IPS DF 19.7 (cell line): ENCODE results near the gene TSHZ2.
A peak's percentile ranks its signal among the peaks of the same experiment; 100 is the strongest.
"Not testable (repeated sequence)": the region's sequence is repeated elsewhere in the genome, so short reads cannot be mapped to it uniquely, and the experiment has no call there.

ENCODE experiments used
- DNase-seq: peaks from one replicate; pipeline ENCODE4 v3.0.0-alpha.2; 2013; ENCODE audit warnings: low read depth, low spot score

TSHZ2 gene

DNA sequence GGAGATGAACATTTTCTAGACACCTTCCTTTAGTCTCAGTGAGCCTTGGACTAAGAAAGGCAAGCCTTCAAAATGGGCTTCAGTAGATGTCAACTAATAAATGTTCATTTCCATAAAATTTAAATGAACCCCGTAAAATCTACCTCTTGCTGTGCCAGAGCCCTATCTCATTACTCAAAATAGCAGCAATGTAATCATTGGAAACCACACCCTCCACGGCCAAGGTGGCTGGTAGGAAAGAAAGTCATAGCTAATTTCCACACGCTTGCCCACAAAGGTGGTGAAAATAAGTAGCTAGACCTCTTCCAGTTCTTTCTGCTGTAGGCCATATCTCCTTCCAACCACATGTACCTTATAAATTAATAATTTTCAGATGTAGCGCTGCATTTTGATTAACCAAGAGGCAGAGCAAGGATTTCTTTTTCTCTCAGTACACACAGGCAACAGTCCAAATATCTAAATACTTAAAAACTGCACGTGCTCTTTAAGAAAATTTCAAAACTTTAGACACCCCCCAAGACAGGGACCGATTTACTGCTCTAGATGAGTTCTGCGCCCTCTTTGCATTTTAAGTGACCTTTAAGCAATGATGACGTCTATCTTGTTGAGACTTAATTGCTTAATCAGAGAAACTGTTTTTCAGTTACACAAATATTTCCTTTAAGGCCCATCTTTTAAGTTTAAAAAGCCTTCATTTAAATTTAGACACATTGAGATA, 330.7 kb downstream of the TSHZ2 start:
- DNase-seq: no peak

DNA sequence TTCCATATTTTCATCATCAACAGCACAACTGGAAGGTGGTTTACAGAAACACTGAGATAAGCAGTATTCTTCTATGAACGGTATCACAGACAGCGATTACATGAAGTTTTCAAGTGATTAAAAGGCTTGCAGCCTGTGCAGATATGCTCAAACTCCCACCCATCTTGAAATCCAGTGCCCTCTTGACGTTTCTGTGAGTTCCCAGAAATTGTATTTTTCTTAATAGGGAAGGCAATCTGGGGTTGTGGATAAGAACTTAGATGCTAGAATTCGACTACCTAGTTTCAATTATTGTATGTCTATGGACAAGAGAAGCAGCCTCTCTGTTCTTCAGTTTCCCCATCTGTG, 331.2 kb downstream of the TSHZ2 start:
- DNase-seq: no peak

DNA sequence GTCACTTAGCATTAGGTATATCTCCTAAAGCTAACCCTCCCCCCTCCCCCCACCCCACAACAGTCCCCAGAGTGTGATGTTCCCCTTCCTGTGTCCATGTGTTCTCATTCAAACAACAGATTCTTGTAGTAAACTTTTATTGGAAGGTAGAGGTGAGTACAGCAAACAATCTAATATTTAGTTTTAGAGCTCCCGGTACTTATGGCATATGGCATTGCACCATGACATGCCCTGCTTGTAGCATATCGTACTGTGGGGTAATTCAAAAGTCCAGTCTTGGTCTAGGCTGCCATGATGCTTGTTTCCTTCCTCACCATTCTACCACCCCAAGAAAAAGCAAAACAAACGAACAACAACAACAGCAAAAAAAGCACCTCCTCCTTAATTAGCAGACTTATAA, 332.0 kb downstream of the TSHZ2 start:
- DNase-seq: no peak

DNA sequence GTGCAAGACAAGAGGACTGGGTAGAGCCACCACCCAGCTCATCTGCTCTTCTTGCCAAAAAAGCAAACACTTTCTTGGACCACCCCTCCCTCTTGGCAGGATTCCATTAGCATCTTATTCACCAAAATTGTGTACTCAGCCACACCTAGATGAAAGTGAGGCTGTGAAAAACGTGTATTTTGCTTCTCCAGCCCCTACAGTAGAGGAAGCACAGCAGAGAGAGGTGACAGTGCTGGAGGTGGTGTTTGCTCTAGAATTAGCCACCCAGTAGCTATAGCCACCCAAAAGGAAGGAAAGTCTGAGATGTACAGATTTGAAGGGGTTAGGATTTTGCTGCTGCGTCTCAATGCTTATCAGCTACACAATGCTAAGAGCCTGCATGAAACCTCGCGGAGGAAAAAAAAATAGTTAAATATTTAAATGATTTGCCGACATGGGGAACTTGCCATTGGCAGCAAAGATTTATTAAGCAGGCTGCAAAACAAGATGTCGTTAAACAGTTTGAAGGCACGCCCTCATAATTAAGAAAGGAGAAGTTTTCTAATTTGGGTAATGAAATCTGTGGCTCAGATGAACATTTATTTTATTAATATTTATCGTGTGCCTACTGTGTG, 334.1 kb downstream of the TSHZ2 start:
- no peak for DNase-seq

DNA sequence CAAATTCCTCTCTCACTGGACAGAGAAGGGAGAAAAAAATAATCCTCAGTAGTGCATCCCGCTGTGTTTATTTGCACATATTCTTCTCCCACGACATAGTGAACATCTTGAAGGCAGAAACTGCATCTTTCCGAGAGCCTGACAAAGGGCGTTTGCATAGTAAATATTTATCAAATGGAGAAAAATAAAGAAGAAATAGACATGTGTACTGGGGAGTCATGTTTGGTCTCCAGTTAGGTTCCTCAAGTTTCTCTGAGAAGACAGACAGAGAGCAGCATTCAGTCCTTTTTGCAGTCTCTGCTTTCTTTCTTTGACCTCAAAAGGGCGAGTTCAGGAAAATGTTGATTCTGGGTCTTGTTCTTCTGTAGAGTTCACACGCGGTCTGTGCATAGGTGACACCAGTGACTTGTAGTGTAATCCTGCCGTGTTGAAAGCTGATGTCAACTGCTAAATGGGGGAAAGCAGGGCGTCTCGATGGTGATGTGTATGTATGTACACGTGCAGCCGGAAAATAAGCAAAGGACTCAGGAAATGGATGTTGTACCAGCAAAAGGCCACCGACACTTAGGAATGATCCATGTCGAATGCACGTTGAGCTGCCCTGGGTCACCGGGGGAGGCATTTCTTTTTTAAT, 335.9 kb downstream of the TSHZ2 start:
- DNase-seq: no peak

DNA sequence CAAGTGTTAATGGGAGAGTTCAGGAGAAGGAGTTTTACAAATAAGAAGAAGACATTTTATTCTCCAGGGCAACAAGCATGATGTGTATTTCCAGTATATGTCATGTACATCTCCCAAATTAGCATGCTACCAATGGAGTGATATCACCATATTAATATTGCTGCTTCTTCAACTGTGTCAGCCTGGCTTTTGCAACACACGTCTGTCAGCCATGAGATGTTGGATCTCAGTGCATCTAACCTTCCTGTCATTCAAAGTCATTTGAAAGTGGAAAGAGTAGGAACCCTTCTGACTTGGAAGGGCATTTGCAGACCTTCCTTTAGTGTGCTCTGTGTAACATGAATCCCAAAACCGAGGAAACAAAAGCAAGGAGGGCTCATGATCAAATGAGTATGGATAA, 337.4 kb downstream of the TSHZ2 start:
- no peak for DNase-seq

DNA sequence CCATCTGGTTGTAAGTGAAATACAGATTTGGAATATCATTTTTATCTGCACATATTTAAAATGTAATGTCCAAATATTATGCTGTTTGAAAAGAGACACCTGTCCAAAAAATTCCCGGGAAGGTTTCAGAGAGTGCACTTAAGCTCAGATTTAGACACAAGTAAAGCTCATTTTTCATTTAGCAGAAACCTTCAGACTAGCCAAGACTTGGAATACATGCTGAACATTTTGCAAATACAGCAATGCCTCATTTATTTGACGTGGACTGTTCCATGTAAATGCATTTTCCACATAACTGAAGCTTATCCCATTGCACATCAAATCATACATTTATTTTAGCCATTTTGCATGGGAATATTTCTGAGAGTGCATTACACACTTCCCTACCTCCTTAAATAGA, 340.8 kb downstream of the TSHZ2 start:
- DNase-seq: no peak

DNA sequence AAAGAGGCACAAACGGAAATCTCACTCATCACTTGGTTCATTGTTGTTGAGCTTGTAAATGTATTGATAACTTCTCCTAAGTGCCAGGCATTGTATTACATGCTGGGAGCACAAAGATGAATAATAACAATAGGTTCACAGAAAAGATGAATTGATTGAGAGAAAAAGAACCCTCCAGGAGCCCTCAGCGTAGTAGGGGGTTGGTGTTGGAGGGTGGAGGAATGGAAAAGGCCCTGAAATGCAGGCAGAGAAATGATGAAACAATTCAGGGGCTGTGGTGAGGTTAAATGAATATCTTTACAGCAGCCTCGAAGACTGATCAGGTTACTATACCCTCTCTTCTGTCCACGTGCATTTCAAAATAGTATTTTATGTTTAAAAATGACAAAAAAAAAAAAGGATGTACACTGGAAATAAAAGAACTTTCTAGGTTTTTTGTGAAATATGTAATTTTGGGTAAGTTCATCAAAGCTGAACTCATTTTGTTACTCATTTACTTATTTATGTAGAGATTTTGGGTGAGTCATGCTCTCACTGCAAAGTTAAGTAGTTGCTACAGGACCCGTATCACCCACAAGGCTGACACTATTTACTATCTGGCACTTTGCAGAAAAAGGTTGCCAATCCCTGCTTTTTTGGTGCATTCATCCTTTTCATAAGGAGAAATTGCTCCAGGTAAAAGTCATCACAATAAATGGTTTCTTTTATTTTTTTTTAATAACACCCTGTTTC, 344.2 kb downstream of the TSHZ2 start:
- no peak for DNase-seq

DNA sequence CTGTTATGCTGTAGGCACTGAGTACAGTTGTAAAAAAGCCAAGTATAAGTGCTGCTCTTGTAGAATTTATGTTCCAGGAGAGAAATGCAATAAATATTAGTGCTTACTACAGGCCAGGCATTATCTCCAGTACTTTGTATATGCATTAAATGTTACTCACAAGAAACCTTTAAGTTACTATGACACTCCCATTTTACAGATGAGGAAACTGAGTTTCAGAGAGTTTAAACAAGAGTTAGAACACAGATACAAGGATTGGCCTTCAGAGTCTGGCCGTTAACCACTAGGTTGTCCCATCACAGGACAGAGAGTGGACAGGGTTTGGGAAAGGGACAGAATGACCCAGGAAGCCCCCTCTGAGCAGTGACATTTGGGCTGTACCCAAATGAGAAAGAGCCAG, 347.0 kb downstream of the TSHZ2 start:
- no peak for DNase-seq

DNA sequence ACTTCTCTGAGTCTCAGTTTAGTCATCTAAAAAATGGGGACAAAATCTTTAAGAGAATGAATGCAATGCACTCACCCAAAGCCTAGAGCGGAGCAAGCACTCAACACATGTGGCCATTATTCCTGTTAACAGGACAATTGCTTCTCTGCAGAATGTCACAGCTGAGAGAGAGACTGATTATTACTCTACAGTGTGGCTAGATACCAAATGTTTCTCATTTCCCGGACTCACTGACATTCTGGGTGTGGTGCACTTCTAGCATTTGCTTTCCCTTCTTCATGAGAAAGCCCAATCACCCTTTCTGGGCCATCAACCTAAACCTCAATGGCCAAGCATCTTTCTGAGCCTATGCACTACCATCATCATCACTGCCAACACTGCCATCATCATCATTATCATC, 347.6 kb downstream of the TSHZ2 start:
- DNase-seq: no peak

DNA sequence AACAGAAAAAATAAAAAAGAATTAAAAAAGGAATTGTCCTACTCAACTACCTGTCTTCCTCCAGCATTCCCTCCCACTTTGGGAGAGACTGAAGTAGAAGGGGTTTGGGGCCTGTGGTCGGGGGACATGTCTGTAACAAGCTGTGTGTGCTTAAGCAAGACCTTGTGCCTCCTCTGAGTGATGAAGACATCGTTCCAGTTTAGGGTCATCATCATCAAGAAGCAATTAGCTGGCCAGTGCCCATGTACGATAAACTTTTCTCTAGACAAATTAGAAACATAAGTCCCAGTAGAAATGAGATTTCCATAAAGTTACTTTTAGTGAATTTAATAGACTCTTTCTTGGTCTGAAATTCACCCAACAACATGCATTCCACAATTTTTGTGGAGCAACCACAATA, 348.5 kb downstream of the TSHZ2 start:
- DNase-seq: no peak

DNA sequence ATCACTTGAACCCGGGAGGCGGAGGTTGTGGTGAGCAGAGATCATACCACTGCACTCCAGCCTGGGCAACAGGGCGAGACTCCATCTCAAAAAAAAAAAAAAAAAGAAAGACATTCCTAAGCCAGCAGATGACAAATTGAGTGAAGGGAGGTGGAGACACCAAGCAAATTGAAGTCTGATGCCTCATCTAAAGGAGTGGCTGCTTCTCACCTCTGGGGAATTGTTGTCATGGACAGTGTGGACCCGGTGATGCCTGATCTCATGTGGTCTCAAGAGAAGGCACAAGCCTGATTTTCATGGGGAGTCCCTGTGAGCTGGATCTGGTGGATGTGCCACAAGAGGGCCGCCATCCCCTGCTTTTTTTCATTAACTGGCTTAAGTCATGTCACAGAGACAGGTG, 349.4 kb downstream of the TSHZ2 start:
- no peak for DNase-seq

DNA sequence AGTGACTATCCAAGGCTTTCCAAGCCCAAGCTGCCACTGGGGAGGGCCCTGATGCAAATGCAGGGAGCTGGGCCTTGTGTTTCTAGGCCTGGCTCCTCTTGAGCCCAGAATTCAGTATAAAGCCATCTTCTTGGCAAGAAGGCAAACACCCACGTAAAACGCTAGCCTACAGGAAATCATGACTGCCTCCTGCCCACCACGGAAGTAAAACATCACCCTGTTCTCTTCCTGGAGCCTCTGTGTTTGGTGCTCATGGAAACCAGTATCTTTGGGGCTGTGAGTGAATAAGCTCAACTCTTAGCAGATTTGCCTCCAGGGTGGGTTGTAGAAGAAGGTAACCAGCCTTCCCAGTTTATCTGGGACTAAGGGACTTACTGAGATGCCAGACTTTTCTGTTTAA, 350.5 kb downstream of the TSHZ2 start:
- DNase-seq: no peak

DNA sequence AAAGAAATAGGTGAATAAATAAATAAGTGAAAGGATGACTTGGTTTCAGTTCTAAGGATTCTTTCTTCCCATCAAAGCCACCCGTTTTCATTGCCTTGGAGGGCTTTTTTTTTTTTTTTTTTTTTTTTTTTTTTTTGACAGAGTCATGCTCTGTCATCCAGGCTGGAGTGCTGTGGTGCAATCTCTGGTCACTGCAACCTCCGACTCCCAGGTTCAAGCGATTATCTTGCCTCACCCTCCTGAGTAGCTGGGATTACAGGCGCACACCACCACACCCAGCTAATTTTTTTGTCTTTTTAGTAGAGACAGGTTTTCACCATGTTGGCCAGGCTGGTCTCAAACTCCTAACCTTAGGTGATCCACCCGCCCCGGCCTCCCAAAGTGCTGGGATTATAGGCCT, 351.3 kb downstream of the TSHZ2 start:
- not testable (repeated sequence) for DNase-seq

DNA sequence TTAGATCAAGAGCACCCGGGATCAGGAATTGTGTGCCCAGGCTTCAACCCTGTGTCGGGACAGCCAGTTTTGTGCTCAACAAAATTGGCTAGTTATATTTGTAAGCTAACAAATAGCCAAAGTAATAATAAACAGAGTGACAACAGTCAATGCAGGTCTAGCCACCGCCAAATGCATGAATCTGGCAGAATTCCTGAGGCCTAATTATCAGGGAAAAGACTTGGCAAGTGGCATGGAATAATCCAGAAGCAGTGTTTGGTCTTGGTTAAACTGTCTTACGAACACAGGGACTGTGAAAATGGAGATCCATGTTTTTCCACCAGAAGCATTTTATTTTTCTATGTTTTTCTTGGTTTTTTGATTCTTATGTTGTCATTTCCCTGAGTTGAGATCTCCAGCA, 352.7 kb downstream of the TSHZ2 start:
- no peak for DNase-seq

DNA sequence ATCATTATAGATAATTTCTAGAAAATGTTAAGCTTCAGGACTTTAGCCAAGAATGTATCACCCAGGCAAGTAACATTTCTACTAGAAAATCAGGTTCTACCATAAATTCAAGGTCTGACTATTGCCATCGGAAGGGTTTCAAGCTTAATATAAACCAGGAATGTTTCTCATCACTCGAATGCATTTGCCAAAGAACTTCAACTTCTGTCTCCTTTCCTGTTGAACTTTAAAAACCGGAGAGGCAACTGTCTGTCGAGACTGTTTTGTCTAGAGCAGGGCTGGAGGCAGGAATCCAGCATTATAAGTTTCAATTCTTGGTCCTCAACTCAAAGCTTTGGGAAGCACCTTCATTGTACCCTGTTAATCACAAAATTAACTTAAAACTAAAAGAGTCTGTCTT, 356.8 kb downstream of the TSHZ2 start:
- DNase-seq: no peak

DNA sequence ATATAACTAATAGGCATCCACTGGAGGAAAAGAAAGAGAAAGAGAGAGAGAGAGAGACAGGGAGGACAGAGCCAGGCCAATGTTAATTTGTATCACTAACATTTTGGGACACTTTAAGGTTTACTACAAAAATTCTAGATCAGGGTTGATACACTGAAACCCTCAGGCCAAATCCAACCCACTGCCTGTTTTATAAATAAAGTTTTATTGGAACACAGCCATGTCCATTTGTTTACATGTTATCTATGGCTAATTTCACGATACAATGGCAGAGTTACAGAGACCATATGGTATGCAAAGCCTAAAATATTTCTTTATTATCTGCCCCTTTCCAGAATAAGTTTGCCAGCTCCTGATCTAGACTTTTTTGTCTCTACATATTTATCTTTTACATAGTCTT, 357.6 kb downstream of the TSHZ2 start:
- DNase-seq: no peak

DNA sequence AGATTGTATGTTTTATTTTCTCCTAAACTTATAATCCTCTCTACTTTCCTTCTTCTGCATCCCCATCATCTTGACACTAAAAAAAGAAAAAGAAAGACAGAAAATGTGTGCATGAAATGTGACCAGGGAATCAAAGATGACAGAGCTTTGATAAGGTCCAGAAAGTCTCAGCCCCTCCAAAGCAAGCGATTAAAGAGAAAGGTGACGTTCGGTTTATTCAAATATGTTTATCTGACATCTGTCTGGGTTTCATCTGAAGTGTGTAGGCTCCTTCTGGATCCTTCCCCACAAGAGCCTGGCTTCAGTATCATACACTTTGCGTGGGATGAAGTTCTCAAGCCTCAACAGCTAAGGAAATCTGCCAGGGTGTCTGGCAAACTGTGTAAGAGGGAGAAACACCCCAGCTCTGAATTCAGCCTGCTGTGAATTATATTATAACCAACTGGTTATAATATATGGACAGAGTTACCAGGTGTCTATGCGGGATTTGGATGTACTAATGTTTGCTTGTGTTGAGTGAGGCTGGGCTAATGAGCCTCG, 358.5 kb downstream of the TSHZ2 start:
- no peak for DNase-seq

DNA sequence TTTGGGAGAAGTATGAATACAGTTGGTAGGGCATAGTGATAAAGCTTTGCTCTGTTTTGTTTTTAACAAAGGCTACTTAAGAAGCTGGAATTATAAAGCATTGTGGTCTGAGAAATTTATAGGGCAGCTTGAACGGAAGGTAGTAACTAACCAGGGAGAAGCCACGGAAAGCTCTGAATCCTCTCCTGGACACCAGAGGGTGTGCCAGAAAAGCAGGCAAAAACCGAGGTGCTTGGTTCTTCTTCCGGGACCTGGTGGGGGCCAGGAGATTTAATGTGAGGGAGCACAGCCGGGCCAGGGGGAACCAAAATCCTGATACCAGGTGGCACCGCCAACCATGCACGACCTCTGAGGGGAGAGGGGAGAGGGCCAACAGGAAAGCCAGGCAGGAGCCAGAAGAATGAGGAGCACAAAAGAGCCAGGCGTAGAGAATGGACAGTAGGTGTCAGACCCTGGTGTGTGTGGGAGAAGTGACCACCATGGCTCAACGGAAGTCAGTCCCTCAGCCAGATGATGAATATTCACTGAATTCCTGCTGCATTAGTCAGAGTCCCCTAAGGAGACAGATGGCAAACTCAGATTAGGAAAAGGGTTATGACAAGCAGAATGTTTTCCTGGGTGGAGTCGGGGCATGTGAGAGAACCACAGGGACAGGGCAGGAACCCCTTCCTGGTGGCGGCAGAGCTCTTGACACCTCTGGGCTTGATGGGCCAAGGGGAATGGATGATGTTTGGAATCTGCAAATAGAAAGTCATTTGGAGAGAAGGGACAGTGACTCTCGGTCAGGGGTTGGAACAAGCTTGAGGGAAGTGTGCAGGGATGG, 359.2 kb downstream of the TSHZ2 start:
- peak; percentile 28 for DNase-seq

DNA sequence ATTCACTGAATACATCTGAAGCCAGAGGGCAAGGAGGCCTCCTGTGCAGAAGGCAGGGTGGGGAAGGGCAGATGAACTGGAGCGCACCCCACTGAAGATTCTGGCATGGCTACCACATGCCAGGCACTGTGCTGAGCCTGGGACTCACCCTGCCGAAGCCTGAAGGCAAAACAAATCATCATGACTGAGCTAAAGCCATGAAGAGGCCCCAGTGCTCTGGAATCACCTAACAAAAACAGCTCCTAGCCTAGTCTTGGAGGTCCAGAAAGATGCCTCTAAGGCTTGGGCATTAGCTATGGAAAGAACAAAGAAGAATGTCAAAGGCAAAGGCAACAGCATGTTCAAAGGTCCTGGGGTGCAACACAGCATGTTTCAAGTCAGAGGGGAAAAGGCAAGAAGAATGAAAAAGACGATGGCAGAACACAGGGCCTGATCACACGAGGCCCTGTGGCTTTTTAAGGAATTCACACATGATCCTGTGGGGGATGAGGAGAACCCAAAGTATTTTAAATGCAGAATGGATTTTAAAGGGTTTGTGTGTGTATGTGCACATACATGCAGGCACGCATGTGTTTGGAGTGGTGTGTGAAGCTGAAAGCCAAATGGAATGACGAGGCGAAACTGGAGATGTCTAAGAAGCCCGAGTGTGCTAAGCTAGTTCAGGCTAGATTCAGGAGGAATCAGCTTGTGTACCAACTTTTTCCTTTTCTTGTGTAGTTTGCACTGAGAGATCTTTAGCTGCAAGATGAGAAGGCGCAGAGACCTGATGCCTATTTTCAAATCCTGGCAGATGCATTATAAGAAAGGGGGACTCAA, 360.1 kb downstream of the TSHZ2 start:
- no peak for DNase-seq

DNA sequence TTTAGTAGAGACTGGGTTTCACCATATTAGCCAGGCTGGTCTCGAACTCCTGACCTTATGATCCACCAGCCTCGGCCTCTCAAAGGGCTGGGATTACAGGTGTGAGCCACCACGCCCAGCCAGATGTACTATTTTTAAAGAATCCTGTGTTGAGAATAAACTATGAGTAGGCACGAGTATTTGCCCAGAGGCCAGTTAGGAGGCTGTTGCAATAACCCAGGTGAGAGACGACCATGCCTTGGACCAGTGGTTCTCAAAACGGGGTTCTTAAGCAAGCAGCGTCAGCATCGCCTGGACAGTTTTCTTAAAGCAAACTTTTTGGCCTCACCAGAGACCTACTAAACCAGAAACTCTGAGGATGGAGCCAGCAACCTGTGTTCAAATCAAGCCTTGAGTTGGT, 362.7 kb downstream of the TSHZ2 start:
- DNase-seq: no peak
